PC-3 (cell line): ENCODE data around the gene ASPRV1. TPM values are rescaled to one million over a fixed set of nuclear protein-coding genes. Genes with fewer than 3 reads are reported as not detected.

Source experiments
- ATAC-seq: fragments of 200-7000 bp; cut with Tn5 transposase; 2 replicates; pipeline ENCODE4 v1.9.1; 2020; ENCODE audit warnings: mild to moderate bottlenecking, moderate library complexity
- BruUV-seq: library from RNA; stranded (reverse); fragments of 400-500 nt; replicated peaks from 2 replicates; lab custom pipeline; 2021; lab: Mats Ljungman, UMichigan
- CTCF ChIA-PET: fragments of 300-600 bp; sonication (Branson Sonifier 250); formaldehyde crosslinking; loops from one replicate; lab custom pipeline; 2022; ENCODE audit warnings: antibody characterized with exemption; lab: Charles Lee
- POLR2A ChIA-PET: fragments of 300-600 bp; sonication (Branson Sonifier 250); formaldehyde crosslinking; loops from one replicate; lab custom pipeline; 2022; ENCODE audit warnings: antibody characterized with exemption; ENCODE audit not compliant: unreplicated experiment; lab: Charles Lee
- DNase-seq: peaks from one replicate; pipeline ENCODE4 v3.0.0-alpha.2; 2015
- H2AFZ ChIP-seq: fragments of 300-600 bp; sonication (generic); 2 replicates; pipeline ENCODE4 v1.6.0; 2016; ENCODE audit warnings: antibody characterized with exemption, low read length
- H3F3A ChIP-seq: fragments of 300-600 bp; sonication (generic); one replicate; pipeline ENCODE4 v1.6.0; 2017; ENCODE audit warnings: antibody characterized with exemption, low read length, control low read depth, mild to moderate bottlenecking; ENCODE audit not compliant: unreplicated experiment
- H3K27ac ChIP-seq: fragments of 300-600 bp; sonication (generic); 2 replicates; pipeline ENCODE4 v1.5.1; 2016; ENCODE audit warnings: mild to moderate bottlenecking, low read length
- H3K27me3 ChIP-seq: fragments of 300-600 bp; sonication (generic); 2 replicates; pipeline ENCODE4 v1.6.1; 2016; ENCODE audit warnings: low read length, mixed read lengths
- H3K36me3 ChIP-seq: fragments of 300-600 bp; sonication (generic); 2 replicates; pipeline ENCODE4 v1.6.1; 2016; ENCODE audit warnings: low read depth, mixed run types, low read length, mixed read lengths
- H3K4me1 ChIP-seq: fragments of 300-600 bp; sonication (generic); 2 replicates; pipeline ENCODE4 v1.5.1; 2016; ENCODE audit warnings: low read length; ENCODE audit not compliant: insufficient read depth
- H3K4me2 ChIP-seq: fragments of 300-600 bp; sonication (generic); 2 replicates; pipeline ENCODE4 v1.6.0; 2016; ENCODE audit warnings: low read length
- H3K4me3 ChIP-seq: fragments of 300-600 bp; sonication (generic); 2 replicates; pipeline ENCODE4 v1.5.1; 2016; ENCODE audit warnings: mild to moderate bottlenecking, low read length, mixed read lengths
- H3K79me2 ChIP-seq: fragments of 300-600 bp; sonication (generic); 2 replicates; pipeline ENCODE4 v1.6.1; 2017; ENCODE audit warnings: low read length, mixed read lengths
- H3K9ac ChIP-seq: fragments of 300-600 bp; sonication (generic); 2 replicates; pipeline ENCODE4 v1.6.0; 2016; ENCODE audit warnings: mild to moderate bottlenecking, low read length
- H3K9me2 ChIP-seq: fragments of 300-600 bp; sonication (generic); replicated peaks from 2 replicates; pipeline ENCODE4 v1.6.1; 2016; ENCODE audit warnings: mixed run types, low read length, mixed read lengths
- H3K9me3 ChIP-seq: fragments of 300-600 bp; sonication (generic); 2 replicates; pipeline ENCODE4 v1.6.1; 2016; ENCODE audit warnings: low read length, mixed read lengths
- H4K20me1 ChIP-seq: fragments of 300-600 bp; sonication (generic); 2 replicates; pipeline ENCODE4 v1.6.1; 2016; ENCODE audit warnings: low read length, mixed read lengths
- EZH2 ChIP-seq: fragments of 300-600 bp; sonication (generic); IDR thresholded peaks from one replicate; pipeline ENCODE4 v1.6.1; 2017; ENCODE audit warnings: antibody characterized with exemption, mild to moderate bottlenecking, low read length; ENCODE audit not compliant: unreplicated experiment
- EZH2phosphoT487 ChIP-seq: fragments of 300-600 bp; sonication (generic); IDR thresholded peaks from 2 replicates; pipeline ENCODE4 v1.6.1; 2018; ENCODE audit warnings: mild to moderate bottlenecking, antibody characterized with exemption, low read length, borderline replicate concordance
- intact Hi-C: fragments of 100-400 bp; cut with micrococcal nuclease; formaldehyde crosslinking; loops from 2 replicates; pipeline ENCODE4 v1.9.0; 2023
- total RNA-seq: library from RNA; depleted of rRNA; stranded (reverse); fragments of >200 nt; gene quantifications from 2 replicates; pipeline ENCODE4 v1.2.3, GENCODE V29; 2014
- TF ChIP-seq, protein P1 (sequence below): fragments of 300-600 bp; sonication (generic); conservative IDR thresholded peaks from 2 replicates; pipeline ENCODE4 v1.5.1; 2017; ENCODE audit warnings: antibody characterized with exemption, low read depth, mild to moderate bottlenecking, low read length

ASPRV1 gene
- total RNA-seq, 1 experiment from 2014 or later: not detected

DNA sequence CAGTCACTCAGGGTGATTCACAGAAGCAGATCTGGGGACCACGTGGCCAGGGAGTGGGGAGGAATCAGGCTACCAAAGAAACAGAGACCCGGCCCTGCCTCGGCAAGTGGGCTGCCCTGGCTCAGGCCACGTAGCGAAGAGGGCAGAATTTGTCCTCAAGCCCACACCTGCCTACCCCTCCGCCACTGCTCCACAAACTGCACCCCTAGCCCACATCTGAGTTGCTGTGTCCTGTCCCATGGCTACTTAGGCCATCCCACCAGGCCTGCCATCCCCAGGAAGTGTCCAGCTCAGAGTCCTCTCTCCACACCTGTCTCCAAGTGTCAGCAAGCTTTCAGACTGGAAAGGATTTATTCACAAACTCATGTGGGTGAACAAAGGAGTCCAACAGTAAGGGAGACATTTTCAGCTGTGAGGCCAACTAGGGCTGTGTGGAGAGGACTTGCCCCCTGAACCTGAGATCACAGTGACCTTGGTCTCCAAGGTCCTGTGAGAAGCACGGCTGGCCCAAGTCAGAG, 31.7 kb upstream of the ASPRV1 start:
- CTCF ChIA-PET: no interaction called here
- TF ChIP-seq, protein P1, sequence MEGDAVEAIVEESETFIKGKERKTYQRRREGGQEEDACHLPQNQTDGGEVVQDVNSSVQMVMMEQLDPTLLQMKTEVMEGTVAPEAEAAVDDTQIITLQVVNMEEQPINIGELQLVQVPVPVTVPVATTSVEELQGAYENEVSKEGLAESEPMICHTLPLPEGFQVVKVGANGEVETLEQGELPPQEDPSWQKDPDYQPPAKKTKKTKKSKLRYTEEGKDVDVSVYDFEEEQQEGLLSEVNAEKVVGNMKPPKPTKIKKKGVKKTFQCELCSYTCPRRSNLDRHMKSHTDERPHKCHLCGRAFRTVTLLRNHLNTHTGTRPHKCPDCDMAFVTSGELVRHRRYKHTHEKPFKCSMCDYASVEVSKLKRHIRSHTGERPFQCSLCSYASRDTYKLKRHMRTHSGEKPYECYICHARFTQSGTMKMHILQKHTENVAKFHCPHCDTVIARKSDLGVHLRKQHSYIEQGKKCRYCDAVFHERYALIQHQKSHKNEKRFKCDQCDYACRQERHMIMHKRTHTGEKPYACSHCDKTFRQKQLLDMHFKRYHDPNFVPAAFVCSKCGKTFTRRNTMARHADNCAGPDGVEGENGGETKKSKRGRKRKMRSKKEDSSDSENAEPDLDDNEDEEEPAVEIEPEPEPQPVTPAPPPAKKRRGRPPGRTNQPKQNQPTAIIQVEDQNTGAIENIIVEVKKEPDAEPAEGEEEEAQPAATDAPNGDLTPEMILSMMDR: no peak
- no peak for TF ChIP-seq EZH2phosphoT487
- TF ChIP-seq EZH2: no peak
- H3K27ac ChIP-seq: no peak overlapping the region
- H2AFZ ChIP-seq: no peak overlapping the region
- no peaks in the 10 kb centered on the region for H3F3A ChIP-seq
- H3K79me2 ChIP-seq: no peaks in the 10 kb centered on the region
- intact Hi-C loops: no loop called here
- no peak for DNase-seq
- H3K4me1 ChIP-seq: peaks cover 36% of the 10 kb centered on the region
- H3K36me3 ChIP-seq: no peaks in the 10 kb centered on the region
- no peaks in the 10 kb centered on the region for H3K9me2 ChIP-seq
- H3K4me2 ChIP-seq: no peak overlapping the region
- no TSS peak for BruUV-seq
- H4K20me1 ChIP-seq: no peaks in the 10 kb centered on the region
- no peak overlapping the region for H3K4me3 ChIP-seq
- H3K27me3 ChIP-seq: no peaks in the 10 kb centered on the region
- no peak for ATAC-seq
- H3K9ac ChIP-seq: no peak overlapping the region
- POLR2A ChIA-PET: no interaction called here
- no peaks in the 10 kb centered on the region for H3K9me3 ChIP-seq

DNA sequence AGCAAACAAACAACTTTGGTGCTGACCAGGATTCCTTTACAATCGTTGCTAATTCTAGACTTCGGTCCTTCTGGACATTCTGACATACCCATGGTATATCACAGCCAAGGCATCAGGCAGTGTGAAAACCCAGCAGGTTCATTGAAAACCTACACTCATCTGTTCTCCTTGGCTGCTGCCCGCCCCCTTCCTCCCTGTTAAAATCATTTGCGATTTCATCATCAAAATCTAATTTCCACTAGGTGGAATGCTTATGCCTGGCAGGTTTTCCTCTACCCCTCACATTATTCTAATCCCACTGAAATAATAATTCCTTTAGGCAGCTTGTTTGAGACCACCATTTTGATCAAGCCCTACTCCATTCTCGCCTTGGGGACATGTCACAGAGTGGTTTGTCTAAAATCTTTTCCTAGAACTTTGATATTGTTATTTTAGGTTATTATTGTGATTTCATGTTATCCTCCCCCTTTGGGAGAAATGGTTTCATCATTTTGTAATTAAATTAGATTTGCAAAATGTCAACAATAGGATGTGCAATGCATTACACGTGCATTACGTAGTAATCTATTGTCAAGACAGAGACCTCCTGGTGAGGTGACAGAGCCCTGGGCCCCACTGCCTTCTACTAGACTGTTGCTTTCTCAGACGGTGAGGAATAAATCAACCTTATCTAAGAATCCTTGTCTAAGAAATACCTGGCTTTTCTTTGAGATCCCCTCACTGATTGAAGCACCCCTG, 31.0 kb upstream of the ASPRV1 start:
- Histone ChIP-seq H2AFZ (no peak overlapping the region), H3K79me2 (no peaks in the 10 kb centered on the region), H3K4me2 (no peak overlapping the region), H4K20me1 (no peaks in the 10 kb centered on the region), H3K4me3 (no peak overlapping the region), H3K27ac (no peak overlapping the region), H3K9me3 (no peaks in the 10 kb centered on the region), H3F3A (no peaks in the 10 kb centered on the region), H3K36me3 (no peaks in the 10 kb centered on the region), H3K9me2 (no peaks in the 10 kb centered on the region), H3K27me3 (no peaks in the 10 kb centered on the region), H3K9ac (no peak overlapping the region), H3K4me1 (peaks cover 29% of the 10 kb centered on the region)
- CTCF ChIA-PET: no interaction called here
- no TSS peak for BruUV-seq
- POLR2A ChIA-PET: no interaction called here
- TF ChIP-seq EZH2 (no peak), EZH2phosphoT487 (no peak)
- TF ChIP-seq, protein P1: no peak
- DNase-seq (no peak), ATAC-seq (no peak)
- intact Hi-C loops: no loop called here

DNA sequence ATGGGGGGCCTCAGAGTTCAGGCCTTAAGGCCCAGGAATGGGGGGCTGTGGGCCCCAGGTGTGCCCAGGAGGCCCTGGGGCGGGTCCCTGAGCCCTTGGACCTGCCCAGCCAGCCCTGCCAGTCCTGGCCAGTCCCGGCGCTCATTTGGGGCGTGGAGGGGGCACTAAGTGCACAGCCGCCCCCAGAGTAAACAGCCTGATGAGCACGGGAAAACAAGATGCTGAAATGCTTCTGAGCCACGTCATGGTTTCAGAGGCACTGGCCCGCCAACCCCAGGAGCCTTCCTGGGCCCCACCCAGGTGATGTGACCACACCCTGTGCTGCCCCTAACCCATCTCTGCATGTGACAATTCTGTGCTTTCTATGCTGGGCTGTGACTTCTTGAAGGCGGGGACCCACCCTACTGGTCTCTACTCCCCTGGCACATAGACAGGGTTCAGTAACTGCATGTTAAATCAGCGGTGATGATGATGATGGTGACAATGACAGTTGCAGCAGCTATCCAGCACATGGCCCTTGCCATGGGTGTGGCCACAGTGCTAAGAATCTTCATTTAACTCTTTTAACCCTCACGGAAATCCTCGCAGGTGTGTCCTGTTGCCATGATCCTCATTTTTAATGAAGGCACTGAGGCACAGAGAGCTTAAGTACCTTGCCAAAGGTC, 28.1 kb upstream of the ASPRV1 start:
- no peaks in the 10 kb centered on the region for H3K27me3 ChIP-seq
- intact Hi-C loops: loop anchor here (2.0 to 5.0 kb wide), 2 partner anchors 43 to 57 kb away; no protein-coding TSS in a partner anchor
- ATAC-seq (peak; percentile 73), DNase-seq (peak; percentile 75)
- ChIA-PET POLR2A (no interaction called here), CTCF (no interaction called here)
- H3K36me3 ChIP-seq: no peaks in the 10 kb centered on the region
- peak overlapping the region; percentile 65 for H3K9ac ChIP-seq
- TF ChIP-seq EZH2phosphoT487 (no peak), EZH2 (no peak)
- TF ChIP-seq, protein P1: no peak
- H3K4me3 ChIP-seq: peak overlapping the region; percentile 34; the same call in 1 of the 2 replicates
- H3K4me1 ChIP-seq: peaks cover 17% of the 10 kb centered on the region
- peak overlapping the region; percentile 94 for H3K27ac ChIP-seq
- BruUV-seq: no TSS peak
- H3K4me2 ChIP-seq: peak overlapping the region; percentile 76
- no peaks in the 10 kb centered on the region for H4K20me1 ChIP-seq
- no peaks in the 10 kb centered on the region for H3K9me2 ChIP-seq
- H3K9me3 ChIP-seq: no peaks in the 10 kb centered on the region
- H3F3A ChIP-seq: no peaks in the 10 kb centered on the region
- H3K79me2 ChIP-seq: no peaks in the 10 kb centered on the region
- H2AFZ ChIP-seq: peak overlapping the region; percentile 64
